Duodenal mucosa (tissue), 2 donors: Measurements from ENCODE around the gene SDK1.

Experiments
- H3K27ac ChIP-seq: one replicate; pipeline ENCODE4 v1.7.0; 2013; ENCODE audit warnings: low read depth, low read length
- H3K27me3 ChIP-seq, 2 donors: one replicate each; pipeline ENCODE4 v1.7.0; 2013; ENCODE audit warnings: low read length in 2 of 2, control low read depth in 1 of 2; ENCODE audit not compliant: insufficient read depth in 2 of 2, control insufficient read depth in 1 of 2
- H3K36me3 ChIP-seq, 2 donors: one replicate each; pipeline ENCODE4 v1.7.0; 2013; ENCODE audit warnings: low read length in 2 of 2, control low read depth in 1 of 2; ENCODE audit not compliant: insufficient read depth in 2 of 2, control insufficient read depth in 1 of 2
- H3K4me1 ChIP-seq, 2 donors: one replicate each; pipeline ENCODE4 v1.7.0; 2013; ENCODE audit warnings: low read length in 2 of 2, control low read depth in 1 of 2; ENCODE audit not compliant: insufficient read depth in 2 of 2, control insufficient read depth in 1 of 2
- H3K4me3 ChIP-seq, 2 donors: one replicate each; pipeline ENCODE4 v1.7.0; 2013; ENCODE audit warnings: low read length in 2 of 2, low read depth in 1 of 2
- H3K9ac ChIP-seq, 2 donors: one replicate each; pipeline ENCODE4 v1.7.0; 2013; ENCODE audit warnings: low read length in 2 of 2, low read depth in 1 of 2
- H3K9me3 ChIP-seq, 2 donors: one replicate each; pipeline ENCODE4 v1.7.0; 2013; ENCODE audit warnings: low read length in 2 of 2, control low read depth in 1 of 2; ENCODE audit not compliant: control insufficient read depth in 1 of 2

SDK1 gene

GRCh38 chr7:3510101-3511020 lies 209.3 kb downstream of the SDK1 start:
- Histone ChIP-seq H3K9ac (no peak overlapping the region), H3K36me3 (no peaks in the 10 kb centered on the region), H3K9me3 (peaks cover 4% of the 10 kb centered on the region in 2 donors), H3K27ac (no peak overlapping the region), H3K4me3 (no peak overlapping the region), H3K4me1 (no peaks in the 10 kb centered on the region), H3K27me3 (no peaks in the 10 kb centered on the region)

GRCh38 chr7:3517344-3517743 lies 216.3 kb downstream of the SDK1 start:
- Histone ChIP-seq H3K27me3 (peaks cover 0 to 8% of the 10 kb centered on the region in 2 donors), H3K27ac (no peak overlapping the region), H3K9ac (no peak overlapping the region)

GRCh38 chr7:3518546-3518945 lies 217.5 kb downstream of the SDK1 start:
- H3K4me1 ChIP-seq = no peaks in the 10 kb centered on the region
- H3K9ac ChIP-seq = no peak overlapping the region
- H3K27me3 ChIP-seq = peaks cover 0 to 8% of the 10 kb centered on the region in 2 donors
- H3K9me3 ChIP-seq = no peaks in the 10 kb centered on the region
- no peaks in the 10 kb centered on the region for H3K36me3 ChIP-seq
- H3K4me3 ChIP-seq = no peak overlapping the region
- no peak overlapping the region for H3K27ac ChIP-seq

More at GRCh38 chr7:3517344-3517743, 216.3 kb downstream of the SDK1 start:
- H3K4me1 ChIP-seq = no peaks in the 10 kb centered on the region
- no peak overlapping the region for H3K4me3 ChIP-seq
- H3K9me3 ChIP-seq = no peaks in the 10 kb centered on the region
- no peaks in the 10 kb centered on the region for H3K36me3 ChIP-seq

GRCh38 chr7:3520206-3520605 lies 219.2 kb downstream of the SDK1 start:
- no peaks in the 10 kb centered on the region for H3K36me3 ChIP-seq
- H3K9ac ChIP-seq = no peak overlapping the region

GRCh38 chr7:3527496-3528124 lies 226.6 kb downstream of the SDK1 start:
- H3K9me3 ChIP-seq = no peaks in the 10 kb centered on the region

More at GRCh38 chr7:3520206-3520605, 219.2 kb downstream of the SDK1 start:
- Histone ChIP-seq H3K27me3 (peaks cover 0 to 8% of the 10 kb centered on the region in 2 donors), H3K4me1 (no peaks in the 10 kb centered on the region), H3K27ac (no peak overlapping the region), H3K9me3 (no peaks in the 10 kb centered on the region), H3K4me3 (no peak overlapping the region)

GRCh38 chr7:3533040-3533439 lies 232.0 kb downstream of the SDK1 start:
- H3K9ac ChIP-seq = no peak overlapping the region
- no peaks in the 10 kb centered on the region for H3K9me3 ChIP-seq
- no peaks in the 10 kb centered on the region for H3K4me1 ChIP-seq

More at GRCh38 chr7:3527496-3528124, 226.6 kb downstream of the SDK1 start:
- H3K4me1 ChIP-seq = no peaks in the 10 kb centered on the region
- no peak overlapping the region for H3K27ac ChIP-seq
- no peak overlapping the region for H3K9ac ChIP-seq
- H3K27me3 ChIP-seq = no peaks in the 10 kb centered on the region
- no peak overlapping the region for H3K4me3 ChIP-seq
- H3K36me3 ChIP-seq = no peaks in the 10 kb centered on the region

GRCh38 chr7:3537210-3537875 lies 236.3 kb downstream of the SDK1 start:
- H3K27ac ChIP-seq = no peak overlapping the region
- H3K9me3 ChIP-seq = no peaks in the 10 kb centered on the region
- no peaks in the 10 kb centered on the region for H3K36me3 ChIP-seq
- H3K27me3 ChIP-seq = no peaks in the 10 kb centered on the region
- H3K9ac ChIP-seq = no peak overlapping the region
- H3K4me1 ChIP-seq = no peaks in the 10 kb centered on the region
- no peak overlapping the region for H3K4me3 ChIP-seq

More at GRCh38 chr7:3533040-3533439, 232.0 kb downstream of the SDK1 start:
- Histone ChIP-seq H3K4me3 (no peak overlapping the region), H3K27me3 (no peaks in the 10 kb centered on the region), H3K27ac (no peak overlapping the region), H3K36me3 (no peaks in the 10 kb centered on the region)

GRCh38 chr7:3538041-3538440 lies 237.0 kb downstream of the SDK1 start:
- no peaks in the 10 kb centered on the region for H3K9me3 ChIP-seq
- no peaks in the 10 kb centered on the region for H3K27me3 ChIP-seq
- H3K4me3 ChIP-seq = no peak overlapping the region
- H3K36me3 ChIP-seq = no peaks in the 10 kb centered on the region
- no peaks in the 10 kb centered on the region for H3K4me1 ChIP-seq
- H3K27ac ChIP-seq = no peak overlapping the region
- H3K9ac ChIP-seq = no peak overlapping the region

- no peaks in the 10 kb centered on the region for H3K9me3 ChIP-seq
- no peaks in the 10 kb centered on the region for H3K27me3 ChIP-seq
- no peak overlapping the region for H3K9ac ChIP-seq
- H3K36me3 ChIP-seq = no peaks in the 10 kb centered on the region
- no peak overlapping the region for H3K27ac ChIP-seq
- no peak overlapping the region for H3K4me3 ChIP-seq
- H3K4me1 ChIP-seq = no peaks in the 10 kb centered on the region
Measured at GRCh38 chr7:3540456-3541220, 239.6 kb downstream of the SDK1 start.
